H1 (cell line): ENCODE data around the gene AOPEP. TPM values are rescaled to one million over a fixed set of nuclear protein-coding genes. Genes with fewer than 3 reads are reported as not detected.

Source experiments
- CTCF ChIA-PET: fragments of 300-600 bp; sonication (Branson Sonifier 250); formaldehyde crosslinking; loops from one replicate; lab custom pipeline; 2021; ENCODE audit not compliant: partially characterized antibody; lab: Charles Lee
- POLR2A ChIA-PET: fragments of 300-600 bp; sonication (Branson Sonifier 250); formaldehyde crosslinking; loops from one replicate; lab custom pipeline; 2021; ENCODE audit warnings: inconsistent platforms; ENCODE audit not compliant: partially characterized antibody; lab: Charles Lee
- DNase-seq, 2 experiments: peaks; one replicate each; pipeline versions ENCODE4 v3.0.0 to v3.0.0-alpha.2; 2010 to 2022; ENCODE audit warnings: low spot score in 2 of 2, low read depth in 1 of 2, mixed read lengths in 1 of 2
- FAIRE-seq: peaks from 2 replicates; lab custom pipeline; 2011; peaks lifted over from hg19 to GRCh38; lab: Jason Lieb, UNC
- H2AFZ ChIP-seq: 2 replicates; pipeline ENCODE4 v1.8.1; 2012; ENCODE audit warnings: low read length, inconsistent platforms
- H2AK5ac ChIP-seq: 2 replicates; pipeline ENCODE4 v1.6.1; 2013; ENCODE audit warnings: low read depth, low read length
- H2BK120ac ChIP-seq: replicated peaks from 2 replicates; pipeline ENCODE3; 2013; ENCODE audit warnings: low read depth, low read length, inconsistent platforms
- H2BK12ac ChIP-seq: 2 replicates; pipeline ENCODE4 v1.6.1; 2013; ENCODE audit warnings: low read depth, low read length
- H2BK15ac ChIP-seq: 2 replicates; pipeline ENCODE4 v1.6.1; 2013; ENCODE audit warnings: low read length
- H2BK20ac ChIP-seq: 2 replicates; pipeline ENCODE4 v1.6.1; 2013; ENCODE audit warnings: low read length
- H2BK5ac ChIP-seq: 2 replicates; pipeline ENCODE4 v1.6.1; 2013; ENCODE audit warnings: low read depth, low read length
- H3K14ac ChIP-seq: 2 replicates; pipeline ENCODE4 v1.6.1; 2013; ENCODE audit warnings: inconsistent platforms; ENCODE audit not compliant: insufficient read length
- H3K18ac ChIP-seq: 2 replicates; pipeline ENCODE4 v1.6.1; 2013; ENCODE audit warnings: low read length; ENCODE audit errors: extremely low read depth
- H3K23ac ChIP-seq: 2 replicates; pipeline ENCODE4 v1.6.1; 2013; ENCODE audit warnings: inconsistent platforms; ENCODE audit not compliant: insufficient read length
- H3K23me2 ChIP-seq: 2 replicates; pipeline ENCODE4 v1.6.1; 2013; ENCODE audit warnings: low read depth, low read length
- H3K27ac ChIP-seq: 2 replicates; pipeline ENCODE4 v1.6.1; 2011; ENCODE audit warnings: low read depth, low read length, inconsistent platforms
- H3K27me3 ChIP-seq, 4 experiments: replicated peaks in 1 of 4; 1 replicate in 1 of 4; 2 replicates in 3 of 4; pipeline versions ENCODE4 v1.6.1 to v1.8.1; 2011 to 2013; ENCODE audit warnings: low read length in 3 of 4, mild to moderate bottlenecking in 3 of 4, inconsistent platforms in 2 of 4, mixed read lengths in 2 of 4, moderate library complexity in 1 of 4; ENCODE audit not compliant: control insufficient read depth in 3 of 4, insufficient read depth in 3 of 4; ENCODE audit errors: extremely low read depth in 1 of 4
- H3K36me3 ChIP-seq, 4 experiments: 2 replicates each; pipeline versions ENCODE4 v1.6.1 to v1.8.1; 2011 to 2013; ENCODE audit warnings: mild to moderate bottlenecking in 4 of 4, low read length in 3 of 4, moderate library complexity in 2 of 4, control low read depth in 1 of 4, inconsistent platforms in 1 of 4; ENCODE audit not compliant: insufficient read depth in 4 of 4, control insufficient read depth in 2 of 4
- H3K4ac ChIP-seq: replicated peaks from 2 replicates; pipeline ENCODE3; 2013; ENCODE audit warnings: low read length, low read depth, mixed read lengths, inconsistent platforms; ENCODE audit not compliant: insufficient read length
- H3K4me1 ChIP-seq, 4 experiments: replicated peaks in 1 of 4; 1 replicate in 1 of 4; 2 replicates in 3 of 4; pipeline versions ENCODE4 v1.6.1 to v1.8.1; 2011 to 2013; ENCODE audit warnings: low read length in 3 of 4, inconsistent platforms in 2 of 4, mixed read lengths in 1 of 4; ENCODE audit not compliant: insufficient read depth in 4 of 4, control insufficient read depth in 3 of 4
- H3K4me2 ChIP-seq, 2 experiments: 2 replicates each; pipeline versions ENCODE4 v1.6.1 to v1.8.1; 2011 to 2013; ENCODE audit warnings: low read depth in 2 of 2, low read length in 2 of 2, control low read depth in 1 of 2, inconsistent platforms in 1 of 2, mild to moderate bottlenecking in 1 of 2; ENCODE audit not compliant: insufficient read depth in 1 of 2
- H3K4me3 ChIP-seq, 4 experiments: fragments of 200-600, 300-600 bp in 1 of 4; sonication (generic), shearing (Covaris generic), sonication (Bioruptor Twin) in 1 of 4; 2 replicates each; pipeline versions ENCODE4 v1.5.1 to v1.8.1; 2011 to 2016; ENCODE audit warnings: low read length in 4 of 4, low read depth in 3 of 4, control low read depth in 2 of 4, inconsistent platforms in 2 of 4, mild to moderate bottlenecking in 2 of 4, mixed read lengths in 1 of 4, moderate library complexity in 1 of 4; ENCODE audit not compliant: insufficient read depth in 2 of 4; ENCODE audit errors: extremely low read depth in 1 of 4
- H3K56ac ChIP-seq: replicated peaks from 2 replicates; pipeline ENCODE3; 2013; ENCODE audit warnings: low read depth, mild to moderate bottlenecking, mixed read lengths, low read length, inconsistent platforms; ENCODE audit not compliant: insufficient read length
- H3K79me1 ChIP-seq: 2 replicates; pipeline ENCODE4 v1.6.1; 2013; ENCODE audit warnings: low read depth, low read length, control low read depth
- H3K79me2 ChIP-seq, 2 experiments: 2 replicates each; pipeline versions ENCODE4 v1.6.1 to v1.8.1; 2012 to 2013; ENCODE audit warnings: low read length in 2 of 2, mild to moderate bottlenecking in 2 of 2, inconsistent platforms in 1 of 2; ENCODE audit not compliant: insufficient read depth in 2 of 2, control insufficient read depth in 1 of 2
- H3K9ac ChIP-seq, 4 experiments: replicated peaks in 1 of 4; 1 replicate in 1 of 4; 2 replicates in 3 of 4; pipeline versions ENCODE4 v1.6.1 to v1.8.1; 2011 to 2013; ENCODE audit warnings: low read depth in 3 of 4, low read length in 3 of 4, control low read depth in 2 of 4, mild to moderate bottlenecking in 2 of 4, moderate library complexity in 2 of 4, inconsistent platforms in 1 of 4; ENCODE audit errors: extremely low read depth in 1 of 4
- H3K9me3 ChIP-seq, 2 experiments: 2 replicates each; pipeline versions ENCODE4 v1.6.1 to v1.8.1; 2012 to 2013; ENCODE audit warnings: mild to moderate bottlenecking in 2 of 2, moderate library complexity in 2 of 2, control low read depth in 1 of 2, inconsistent platforms in 1 of 2, low read depth in 1 of 2, low read length in 1 of 2, mixed read lengths in 1 of 2; ENCODE audit not compliant: insufficient read depth in 2 of 2
- H4K20me1 ChIP-seq, 2 experiments: replicated peaks in 1 of 2; 2 replicates each; pipeline versions ENCODE3 to v1.8.1; 2011 to 2013; ENCODE audit warnings: inconsistent platforms in 2 of 2, low read length in 2 of 2, mild to moderate bottlenecking in 1 of 2; ENCODE audit not compliant: insufficient read depth in 2 of 2, control insufficient read depth in 1 of 2
- H4K5ac ChIP-seq: 2 replicates; pipeline ENCODE4 v1.6.1; 2013; ENCODE audit warnings: low read length, low read depth, mixed read lengths, inconsistent platforms; ENCODE audit not compliant: insufficient read length
- H4K8ac ChIP-seq: 2 replicates; pipeline ENCODE4 v1.8.0; 2013; ENCODE audit warnings: mild to moderate bottlenecking, moderate library complexity, low read length, inconsistent platforms; ENCODE audit not compliant: insufficient read depth; ENCODE audit errors: extremely low read depth
- H4K91ac ChIP-seq: replicated peaks from 2 replicates; pipeline ENCODE3; 2013; ENCODE audit warnings: low read length, mixed read lengths, inconsistent platforms; ENCODE audit not compliant: insufficient read length
- CTCF ChIP-seq, 3 experiments: IDR thresholded peaks; 1 replicate in 2 of 3; 2 replicates in 1 of 3; pipeline versions ENCODE4 v1.5.1 to v1.6.1; 2011; ENCODE audit warnings: low read length in 3 of 3, mild to moderate bottlenecking in 3 of 3, inconsistent platforms in 2 of 3, low read depth in 1 of 3, moderate library complexity in 1 of 3; ENCODE audit not compliant: insufficient read depth in 1 of 3; ENCODE audit errors: control extremely low read depth in 1 of 3
- RAD21 ChIP-seq, 2 experiments: IDR thresholded peaks in 1 of 2; conservative IDR thresholded peaks in 1 of 2; 2 replicates each; pipeline ENCODE4 v1.6.1; 2011; ENCODE audit warnings: low read depth in 2 of 2, low read length in 2 of 2, improper control_type of control experiment in 1 of 2, inconsistent platforms in 1 of 2, mild to moderate bottlenecking in 1 of 2, moderate library complexity in 1 of 2
- RBBP5 ChIP-seq: IDR thresholded peaks from 2 replicates; pipeline ENCODE4 v1.7.1; 2012; ENCODE audit warnings: low read depth, mild to moderate bottlenecking, inconsistent platforms, low read length, moderate library complexity, borderline replicate concordance
- WGBS, 2 experiments: shearing (Covaris generic) in 1 of 2; methylation state at CpG; one replicate each; pipeline versions ENCODE4 v1.1.6 to v1.1.7; 2013 to 2015; ENCODE audit warnings: low lambda C conversion rate in 2 of 2, mixed read lengths in 2 of 2, inconsistent platforms in 1 of 2, low coverage in 1 of 2, missing lambda C conversion rate in 1 of 2; ENCODE audit not compliant: insufficient replicate concordance in 2 of 2, insufficient coverage in 1 of 2, insufficient read length in 1 of 2; ENCODE audit errors: extremely low coverage in 1 of 2, missing lambda C conversion rate in 1 of 2; 5-methylcytosine and 5-hydroxymethylcytosine counted together
- polyA plus RNA-seq, 7 experiments: library from polyadenylated mRNA; depleted of rRNA in 3 of 7; stranded (reverse) in 5 of 7; unstranded in 2 of 7; fragments of >200 nt in 5 of 7; fragments of 200-250 nt in 2 of 7; gene quantifications; 1 replicate in 5 of 7; 2 replicates in 1 of 7; 4 replicates in 1 of 7; pipeline versions ENCODE4 v1.2.1 to v1.2.3, GENCODE V29; 2011 to 2013; ENCODE audit warnings: missing spikeins in 2 of 7, mixed read lengths in 2 of 7
- total RNA-seq: library from RNA; stranded (reverse); fragmentation: NEBNext Ultra II Directional; extraction: Animal tissue kit (Norgen Biotek cat#: 25700); gene quantifications from 2 replicates; pipeline ENCODE4 v1.2.1, GENCODE V29; 2021

AOPEP gene
- total and polyA plus RNA-seq, 2 of the 8 experiments (the other 6 are each of a cell fraction or from before 2014, with no cell fraction given), result 6.1 to 14.3 TPM

GRCh38 chr9:95102572-95102971 is 376.1 kb downstream of the AOPEP start:
- POLR2A ChIA-PET, result no interaction called here

More at GRCh38 chr9:95102572-95102971, 376.1 kb downstream of the AOPEP start:
- Histone ChIP-seq H2BK120ac (no peak overlapping the region), H3K4me2 (0 out of 4 replicates have a peak overlapping the region, but pooled peaks of 1 of the 2 experiments have one; percentile 1), H2BK5ac (no peak overlapping the region), H3K14ac (no peak overlapping the region), H4K20me1 (no peaks in the 10 kb centered on the region), H3K23me2 (peaks cover 2% of the 10 kb centered on the region; the same call in 1 of the 2 replicates), H3K27me3 (no peaks in the 10 kb centered on the region), H3K79me2 (no peaks in the 10 kb centered on the region), H3K27ac (no peak overlapping the region), H4K91ac (no peak overlapping the region), H3K4me3 (no peak overlapping the region), H3K4me1 (peaks cover 0 to 8% (median 2%) of the 10 kb centered on the region in 4 experiments; a peak in 5 of 7 replicates), H2AK5ac (no peak overlapping the region), H3K18ac (no peak overlapping the region; the same call in 1 of the 2 replicates), H4K8ac (no peak overlapping the region), H3K9me3 (no peaks in the 10 kb centered on the region), H3K9ac (no peak overlapping the region), H3K36me3 (peaks cover 0 to 4% (median 0%) of the 10 kb centered on the region in 4 experiments; a peak in 1 of 8 replicates), H2BK12ac (no peak overlapping the region), H2AFZ (no peak overlapping the region), H4K5ac (no peak overlapping the region), H2BK15ac (no peak overlapping the region), H3K23ac (no peak overlapping the region), H3K79me1 (no peaks in the 10 kb centered on the region), H3K56ac (no peak overlapping the region), H3K4ac (no peak overlapping the region), H2BK20ac (no peak overlapping the region)
- CTCF ChIA-PET, result interaction anchor here (0.5 to 13.8 kb wide), 18 partner anchors 9 to 422 kb away, joined by 3 to 209 read pairs (median 6); no protein-coding TSS in a partner anchor
- WGBS, 2 experiments, result 91% methylated on average over 18 of the region's 18 CpGs; no CpG with 5 or more reads in 1 of the 2 experiments
- DNase-seq (no peak), FAIRE-seq (no peak)
- no peak for TF ChIP-seq RBBP5
- peak; percentile 5 to 10; a peak in 1 of 4 replicates for TF ChIP-seq RAD21 (IDR thresholded peaks at IDR 0.05 in 1 of 2, conservative IDR thresholded peaks at IDR 0.05 in 1 of 2; ENCODE audit: low read depth in 2 of 2, low read length in 2 of 2)
- peak; percentile 18 to 24 (median 22) for TF ChIP-seq CTCF (IDR thresholded peaks at IDR 0.05; ENCODE audit: control extremely low read depth in 1 of 3, insufficient read depth in 1 of 3, low read depth in 1 of 3, low read length in 3 of 3)
